Endothelial cell of umbilical vein (primary cell): Measurements from ENCODE around the gene ARHGAP28.

Source experiments
- EZH2 ChIP-seq: IDR thresholded peaks from 2 replicates; pipeline ENCODE4 v1.6.1; 2012; ENCODE audit warnings: borderline replicate concordance, low read depth, mild to moderate bottlenecking, moderate library complexity, low read length, inconsistent platforms; ENCODE audit not compliant: severe bottlenecking
- FOS ChIP-seq: IDR thresholded peaks from 2 replicates; pipeline ENCODE4 v1.6.1; 2011; ENCODE audit warnings: mild to moderate bottlenecking, low read length, moderate library complexity, borderline replicate concordance; ENCODE audit not compliant: insufficient read depth
- GATA2 ChIP-seq: IDR thresholded peaks from 2 replicates; pipeline ENCODE4 v1.7.0; 2011; ENCODE audit warnings: low read depth, mild to moderate bottlenecking, moderate library complexity, mixed read lengths, low read length; ENCODE audit not compliant: insufficient read length, insufficient read depth
- MAX ChIP-seq: IDR thresholded peaks from 2 replicates; pipeline ENCODE4 v1.6.1; 2011; ENCODE audit not compliant: insufficient read depth, insufficient read length
- POLR2A ChIP-seq: IDR thresholded peaks from 2 replicates; pipeline ENCODE4 v1.6.1; 2012; ENCODE audit warnings: low read depth, mild to moderate bottlenecking, control low read depth, low read length
- POLR2AphosphoS5 ChIP-seq: IDR thresholded peaks from 2 replicates; pipeline ENCODE4 v1.6.1; 2012; ENCODE audit warnings: low read depth, mild to moderate bottlenecking, control low read depth, low read length, moderate library complexity; ENCODE audit not compliant: insufficient read depth
- TF ChIP-seq, protein P1 (sequence below), 2 donors: IDR thresholded peaks; 1 replicate in 1 of 2; 2 replicates in 1 of 2; pipeline ENCODE4 v1.5.1; 2011; ENCODE audit warnings: low read length in 2 of 2, mild to moderate bottlenecking in 2 of 2, moderate library complexity in 2 of 2, control low read depth in 1 of 2, inconsistent platforms in 1 of 2, low read depth in 1 of 2; ENCODE audit not compliant: insufficient read depth in 1 of 2; ENCODE audit errors: extremely low read depth in 1 of 2

GRCh38 chr18:6879508-6880195, 150.1 kb downstream of the ARHGAP28 start:
- no peak for TF ChIP-seq POLR2A
- TF ChIP-seq, protein P1, sequence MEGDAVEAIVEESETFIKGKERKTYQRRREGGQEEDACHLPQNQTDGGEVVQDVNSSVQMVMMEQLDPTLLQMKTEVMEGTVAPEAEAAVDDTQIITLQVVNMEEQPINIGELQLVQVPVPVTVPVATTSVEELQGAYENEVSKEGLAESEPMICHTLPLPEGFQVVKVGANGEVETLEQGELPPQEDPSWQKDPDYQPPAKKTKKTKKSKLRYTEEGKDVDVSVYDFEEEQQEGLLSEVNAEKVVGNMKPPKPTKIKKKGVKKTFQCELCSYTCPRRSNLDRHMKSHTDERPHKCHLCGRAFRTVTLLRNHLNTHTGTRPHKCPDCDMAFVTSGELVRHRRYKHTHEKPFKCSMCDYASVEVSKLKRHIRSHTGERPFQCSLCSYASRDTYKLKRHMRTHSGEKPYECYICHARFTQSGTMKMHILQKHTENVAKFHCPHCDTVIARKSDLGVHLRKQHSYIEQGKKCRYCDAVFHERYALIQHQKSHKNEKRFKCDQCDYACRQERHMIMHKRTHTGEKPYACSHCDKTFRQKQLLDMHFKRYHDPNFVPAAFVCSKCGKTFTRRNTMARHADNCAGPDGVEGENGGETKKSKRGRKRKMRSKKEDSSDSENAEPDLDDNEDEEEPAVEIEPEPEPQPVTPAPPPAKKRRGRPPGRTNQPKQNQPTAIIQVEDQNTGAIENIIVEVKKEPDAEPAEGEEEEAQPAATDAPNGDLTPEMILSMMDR (IDR thresholded peaks at IDR 0.05; ENCODE audit: extremely low read depth in 1 of 2, insufficient read depth in 1 of 2, low read depth in 1 of 2, low read length in 2 of 2): no peak
- no peak for TF ChIP-seq EZH2
- no peak for TF ChIP-seq POLR2AphosphoS5
- no peak for TF ChIP-seq MAX
- no peak for TF ChIP-seq FOS
- TF ChIP-seq GATA2: no peak
